B cell (primary cell): Measurements from ENCODE around the gene ARMS2. TPM values are rescaled to one million over a fixed set of nuclear protein-coding genes. Genes with fewer than 3 reads are reported as not detected.

Experiments
- ATAC-seq: fragments of 200-7000 bp; cut with Tn5 transposase; one replicate; pipeline ENCODE4 v1.10.0; 2021; ENCODE audit warnings: low read depth, mild to moderate bottlenecking, moderate number of reproducible peaks, moderate library complexity
- CTCF ChIA-PET: fragments of 350-600 bp; sonication (Branson Sonifier 250); formaldehyde crosslinking; loops from one replicate; lab custom pipeline; 2021; ENCODE audit warnings: antibody characterized with exemption, inconsistent platforms; lab: Charles Lee
- POLR2A ChIA-PET: fragments of 350-600 bp; sonication (Branson Sonifier 250); formaldehyde crosslinking; loops from one replicate; lab custom pipeline; 2021; ENCODE audit warnings: antibody characterized with exemption; lab: Charles Lee
- DNase-seq: peaks from one replicate; pipeline ENCODE4 v3.0.0; 2013
- H2AFZ ChIP-seq: 2 replicates; pipeline ENCODE4 v1.6.1; 2012; ENCODE audit warnings: mild to moderate bottlenecking, low read depth, low read length; ENCODE audit not compliant: insufficient read depth, poor library complexity, severe bottlenecking
- H3K27ac ChIP-seq, 2 donors: 1 replicate in 1 of 2; 2 replicates in 1 of 2; pipeline ENCODE4 v1.5.1; 2012 to 2013; ENCODE audit warnings: low read length in 2 of 2, mild to moderate bottlenecking in 2 of 2, moderate library complexity in 1 of 2
- H3K27me3 ChIP-seq, 4 experiments: fragments of 200-600 bp in 1 of 4; sonication (generic) in 1 of 4; replicated peaks in 1 of 4; 1 replicate in 2 of 4; 2 replicates in 2 of 4; pipeline versions ENCODE4 v1.6.1 to v1.7.0; 2013 to 2016; ENCODE audit warnings: low read length in 3 of 4, mild to moderate bottlenecking in 2 of 4, mixed read lengths in 1 of 4, moderate library complexity in 1 of 4; ENCODE audit not compliant: insufficient read depth in 4 of 4, control insufficient read depth in 3 of 4; ENCODE audit errors: control extremely low read depth in 1 of 4
- H3K36me3 ChIP-seq, 2 experiments: replicated peaks in 1 of 2; 1 replicate in 1 of 2; 2 replicates in 1 of 2; pipeline versions ENCODE4 v1.6.1 to v1.7.1; 2013; ENCODE audit warnings: low read length in 1 of 2; ENCODE audit not compliant: insufficient read depth in 2 of 2, control insufficient read depth in 1 of 2; ENCODE audit errors: control extremely low read depth in 1 of 2, extremely low read depth in 1 of 2
- H3K4me1 ChIP-seq, 2 donors: fragments of 200-600 bp in 1 of 2; sonication (generic) in 1 of 2; 1 replicate in 1 of 2; 2 replicates in 1 of 2; pipeline versions ENCODE4 v1.5.1 to v1.6.1; 2013 to 2017; ENCODE audit warnings: low read length in 2 of 2; ENCODE audit not compliant: control insufficient read depth in 2 of 2, insufficient read depth in 2 of 2
- H3K4me2 ChIP-seq: replicated peaks from 2 replicates; pipeline ENCODE3; 2012; ENCODE audit warnings: mild to moderate bottlenecking, low read depth, low read length; ENCODE audit not compliant: poor library complexity, severe bottlenecking
- H3K4me3 ChIP-seq, 5 experiments: fragments of 200-600 bp in 1 of 5; sonication (generic) in 1 of 5; 1 replicate in 3 of 5; 2 replicates in 2 of 5; pipeline versions ENCODE4 v1.5.1 to v1.7.0; 2011 to 2016; ENCODE audit warnings: low read length in 4 of 5, mild to moderate bottlenecking in 4 of 5, low read depth in 2 of 5, control low read depth in 1 of 5, moderate library complexity in 1 of 5; ENCODE audit not compliant: insufficient read depth in 1 of 5; ENCODE audit errors: control extremely low read depth in 1 of 5, extremely low read depth in 1 of 5
- H3K79me2 ChIP-seq: fragments of 200-600 bp; sonication (generic); one replicate; pipeline ENCODE4 v1.6.0; 2016; ENCODE audit warnings: low read length; ENCODE audit not compliant: control insufficient read depth, insufficient read depth
- H3K9ac ChIP-seq: fragments of 200-600 bp; sonication (generic); 2 replicates; pipeline ENCODE4 v1.6.1; 2017; ENCODE audit warnings: mild to moderate bottlenecking, low read length, moderate library complexity
- H3K9me3 ChIP-seq, 3 donors: one replicate each; pipeline versions ENCODE4 v1.6.1 to v1.7.1; 2013; ENCODE audit warnings: low read length in 2 of 3; ENCODE audit not compliant: control insufficient read depth in 2 of 3, insufficient read depth in 1 of 3; ENCODE audit errors: control extremely low read depth in 1 of 3
- H4K20me1 ChIP-seq: 2 replicates; pipeline ENCODE4 v1.6.0; 2012; ENCODE audit warnings: mild to moderate bottlenecking, low read length; ENCODE audit not compliant: insufficient read depth, control insufficient read depth, poor library complexity, severe bottlenecking
- H3K27ac Mint-ChIP-seq: one replicate; pipeline ENCODE4 v1.8.0; 2021; ENCODE audit warnings: mixed read lengths
- H3K27me3 Mint-ChIP-seq: one replicate; pipeline ENCODE4 v1.8.0; 2021; ENCODE audit warnings: mixed read lengths
- H3K4me1 Mint-ChIP-seq: one replicate; pipeline ENCODE4 v1.8.0; 2021; ENCODE audit warnings: mixed read lengths
- H3K4me3 Mint-ChIP-seq: one replicate; pipeline ENCODE4 v1.8.0; 2021; ENCODE audit warnings: mixed read lengths
- H3K9me3 Mint-ChIP-seq: one replicate; pipeline ENCODE4 v1.8.0; 2022; ENCODE audit warnings: mixed read lengths; ENCODE audit not compliant: insufficient read depth
- CTCF ChIP-seq: fragments of 200-600 bp; IDR thresholded peaks from one replicate; pipeline ENCODE4 v1.8.0; 2022; ENCODE audit warnings: antibody characterized with exemption, mild to moderate bottlenecking
- EZH2 ChIP-seq: IDR thresholded peaks from 2 replicates; pipeline ENCODE4 v1.6.1; 2012; ENCODE audit warnings: borderline replicate concordance, low read depth, mild to moderate bottlenecking, moderate library complexity, low read length; ENCODE audit not compliant: insufficient read depth, poor library complexity, severe bottlenecking
- WGBS: methylation state at CpG from one replicate; pipeline ENCODE4 v1.1.5; 2013; ENCODE audit warnings: missing lambda C conversion rate; ENCODE audit not compliant: insufficient coverage; 5-methylcytosine and 5-hydroxymethylcytosine counted together
- intact Hi-C: fragments of 100-400 bp; cut with micrococcal nuclease; formaldehyde crosslinking; loops from one replicate; pipeline ENCODE4 v1.10.0; 2022
- polyA plus RNA-seq: library from polyadenylated mRNA; depleted of rRNA; stranded (reverse); fragments of >200 nt; gene quantifications from 2 replicates; pipeline ENCODE4 v1.2.3, GENCODE V29; 2012
- total RNA-seq, 2 donors: library from RNA; stranded (reverse); fragments of 120-200 nt in 1 of 2; gene quantifications; 1 replicate in 1 of 2; 2 replicates in 1 of 2; pipeline versions ENCODE4 v1.2.3 to v1.2.4, GENCODE V29; 2013 to 2022

ARMS2 gene
- total and polyA plus RNA-seq, 2 donors (not counting 1 experiment from before 2014, with no cell fraction given): not detected

- Mint-ChIP-seq H3K27me3 (peaks cover 36% of the 10 kb centered on the region), H3K4me1 (no peaks in the 10 kb centered on the region), H3K27ac (no peak overlapping the region), H3K4me3 (no peak overlapping the region), H3K9me3 (no peaks in the 10 kb centered on the region)
- no peak overlapping the region for H3K4me2 ChIP-seq
- H3K4me1 ChIP-seq: no peaks in the 10 kb centered on the region
- WGBS: no CpG with 5 or more reads among the region's 4 CpGs
- H3K79me2 ChIP-seq: no peaks in the 10 kb centered on the region
- H3K4me3 ChIP-seq: no peak overlapping the region
- H3K9me3 ChIP-seq: no peaks in the 10 kb centered on the region
- H3K9ac ChIP-seq: no peak overlapping the region
- no peak for ATAC-seq
- no peak overlapping the region for H2AFZ ChIP-seq
- ChIA-PET POLR2A (no interaction called here), CTCF (no interaction called here)
- no peak overlapping the region for H3K27ac ChIP-seq
- H3K36me3 ChIP-seq: no peaks in the 10 kb centered on the region
- no peak for DNase-seq
- no peaks in the 10 kb centered on the region for H4K20me1 ChIP-seq
- H3K27me3 ChIP-seq: no peaks in the 10 kb centered on the region
- intact Hi-C loops: no loop called here
- no peak for TF ChIP-seq CTCF
- TF ChIP-seq EZH2: no peak
These were observed 35.8 kb downstream of the ARMS2 start for GRCh38 chr10:122490268-122490667.

DNA sequence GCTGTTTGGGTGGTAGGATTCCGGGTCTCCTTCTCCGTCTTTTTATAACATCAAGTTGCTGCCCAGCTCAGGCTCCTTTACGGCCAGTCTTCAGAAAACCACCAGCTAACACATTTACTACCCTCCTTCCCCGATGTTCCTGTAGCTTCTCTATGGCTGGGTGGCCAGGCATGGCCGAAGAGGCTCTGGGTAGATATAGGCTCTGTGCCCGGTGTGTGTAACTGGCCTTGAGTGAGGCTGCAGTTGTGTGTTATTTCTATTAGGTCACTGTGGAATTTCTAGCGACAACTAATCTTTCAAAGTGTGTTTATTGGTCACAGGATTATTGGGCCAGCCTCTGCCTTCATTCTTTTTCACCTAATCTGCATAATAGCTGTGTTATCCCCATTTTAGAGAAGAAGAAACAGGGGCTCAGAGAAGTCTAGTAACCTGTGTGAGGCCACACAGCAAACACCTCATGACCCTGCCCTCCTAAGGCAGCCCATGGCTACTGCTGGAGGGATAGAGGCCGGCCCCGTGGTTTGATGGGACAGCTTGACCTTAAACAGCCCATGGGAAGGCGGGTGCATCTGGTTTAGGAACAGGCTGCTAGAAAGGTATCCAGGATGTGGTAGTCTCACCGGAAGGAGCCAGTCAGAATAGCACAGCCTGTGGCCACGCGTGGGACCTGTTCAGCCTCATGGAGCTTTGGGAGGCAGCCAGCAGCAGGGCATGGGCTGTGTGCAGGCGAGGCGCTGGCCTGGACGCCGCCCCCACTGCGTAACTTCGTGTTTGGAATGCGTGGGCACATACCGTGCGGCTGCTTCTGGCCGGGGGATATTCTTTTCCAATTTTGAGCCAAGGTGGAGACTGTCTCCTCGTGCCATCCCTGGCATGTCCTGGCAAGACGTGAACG, 36.6 kb downstream of the ARMS2 start:
- no peak overlapping the region for H3K4me3 Mint-ChIP-seq
- Histone ChIP-seq H4K20me1 (no peaks in the 10 kb centered on the region), H3K79me2 (no peaks in the 10 kb centered on the region), H3K27me3 (no peaks in the 10 kb centered on the region), H3K4me1 (no peaks in the 10 kb centered on the region), H3K27ac (no peak overlapping the region), H3K36me3 (no peaks in the 10 kb centered on the region), H3K9ac (no peak overlapping the region), H3K4me2 (no peak overlapping the region), H2AFZ (no peak overlapping the region), H3K4me3 (no peak overlapping the region), H3K9me3 (no peaks in the 10 kb centered on the region)
- WGBS: 82% methylated on average over 23 of the region's 26 CpGs
- ChIA-PET POLR2A (no interaction called here), CTCF (no interaction called here)
- DNase-seq (no peak), ATAC-seq (no peak)
- H3K4me1 Mint-ChIP-seq: no peaks in the 10 kb centered on the region
- TF ChIP-seq CTCF: no peak
- no peak for TF ChIP-seq EZH2
- H3K27ac Mint-ChIP-seq: no peak overlapping the region
- no peaks in the 10 kb centered on the region for H3K9me3 Mint-ChIP-seq
- intact Hi-C loops: no loop called here
- peaks cover 33% of the 10 kb centered on the region for H3K27me3 Mint-ChIP-seq
